ENCODE results near the gene SLC24A3.

- TF ChIP-seq EZH2 (IDR thresholded peaks at IDR 0.05; ENCODE audit: low read length) (no peak), CTCF (optimal IDR thresholded peaks at IDR 0.05 in 1 of 3, IDR thresholded peaks at IDR 0.05 in 1 of 3, conservative IDR thresholded peaks at IDR 0.05 in 1 of 3; ENCODE audit: extremely low read depth in 1 of 3, insufficient read depth in 2 of 3, low read length in 3 of 3) (no peak)
Measured at GRCh38 chr20:19291024-19291817, 78.8 kb downstream of the SLC24A3 start.
